Keratinocyte (primary cell): ENCODE results near the gene RANBP10. TPM values are rescaled to one million over a fixed set of nuclear protein-coding genes. Genes with fewer than 3 reads are reported as not detected.

Experiments used
- DNase-seq: peaks from one replicate; pipeline ENCODE4 v3.0.0-alpha.2; 2011; ENCODE audit warnings: low read depth, missing footprints, low spot score
- FAIRE-seq: peaks from 2 replicates; lab custom pipeline; 2011; peaks lifted over from hg19 to GRCh38; lab: Jason Lieb, UNC
- H2AFZ ChIP-seq: 2 replicates; pipeline ENCODE4 v1.6.0; 2012; ENCODE audit warnings: low read length, control low read depth, inconsistent platforms; ENCODE audit not compliant: control insufficient read depth
- H3K27ac ChIP-seq: 2 replicates; pipeline ENCODE4 v1.5.1; 2011; ENCODE audit warnings: low read length; ENCODE audit not compliant: control insufficient read depth, insufficient read depth
- H3K27me3 ChIP-seq: 3 replicates; pipeline ENCODE4 v1.6.0; 2011; ENCODE audit warnings: low read length; ENCODE audit not compliant: control insufficient read depth, insufficient read depth; ENCODE audit errors: extremely low read depth
- H3K36me3 ChIP-seq, 2 experiments: 2 replicates in 1 of 2; 3 replicates in 1 of 2; pipeline ENCODE4 v1.5.1; 2011; ENCODE audit warnings: low read length in 2 of 2, mild to moderate bottlenecking in 1 of 2; ENCODE audit not compliant: control insufficient read depth in 2 of 2, insufficient read depth in 2 of 2; ENCODE audit errors: extremely low read depth in 1 of 2
- H3K4me1 ChIP-seq: 3 replicates; pipeline ENCODE4 v1.5.1; 2011; ENCODE audit warnings: low read length; ENCODE audit not compliant: control insufficient read depth, insufficient read depth; ENCODE audit errors: extremely low read depth
- H3K4me2 ChIP-seq: 3 replicates; pipeline ENCODE4 v1.6.0; 2011; ENCODE audit warnings: low read depth, low read length; ENCODE audit not compliant: control insufficient read depth, insufficient read depth; ENCODE audit errors: extremely low read depth
- H3K4me3 ChIP-seq, 3 experiments: fragments of 200-600 bp in 1 of 3; sonication (generic) in 1 of 3; 2 replicates in 2 of 3; 3 replicates in 1 of 3; pipeline ENCODE4 v1.5.1; 2011 to 2016; ENCODE audit warnings: low read length in 3 of 3, mild to moderate bottlenecking in 3 of 3, control low read depth in 2 of 3, inconsistent platforms in 1 of 3, low read depth in 1 of 3, mixed read lengths in 1 of 3, mixed run types in 1 of 3, moderate library complexity in 1 of 3; ENCODE audit not compliant: control insufficient read depth in 2 of 3, insufficient read depth in 2 of 3; ENCODE audit errors: extremely low read depth in 1 of 3
- H3K79me2 ChIP-seq: 2 replicates; pipeline ENCODE4 v1.6.0; 2012; ENCODE audit warnings: low read length; ENCODE audit not compliant: control insufficient read depth, insufficient read depth
- H3K9ac ChIP-seq: 3 replicates; pipeline ENCODE4 v1.6.0; 2011; ENCODE audit warnings: low read length; ENCODE audit not compliant: control insufficient read depth, insufficient read depth; ENCODE audit errors: extremely low read depth
- H3K9me1 ChIP-seq: 3 replicates; pipeline ENCODE4 v1.6.0; 2011; ENCODE audit warnings: low read length; ENCODE audit not compliant: control insufficient read depth, insufficient read depth; ENCODE audit errors: extremely low read depth
- H3K9me3 ChIP-seq: 2 replicates; pipeline ENCODE4 v1.5.1; 2012; ENCODE audit warnings: low read depth, low read length; ENCODE audit not compliant: control insufficient read depth
- H4K20me1 ChIP-seq: 3 replicates; pipeline ENCODE4 v1.6.0; 2011; ENCODE audit warnings: low read length; ENCODE audit not compliant: control insufficient read depth, insufficient read depth; ENCODE audit errors: extremely low read depth
- EZH2 ChIP-seq: IDR thresholded peaks from one replicate; pipeline ENCODE4 v1.6.1; 2012; ENCODE audit warnings: inconsistent platforms, mild to moderate bottlenecking, low read length, moderate library complexity
- dilution Hi-C: fragments of 300-500 bp; cut with MboI; formaldehyde crosslinking; loops from one replicate; pipeline ENCODE4 v1.7.0; 2020; ENCODE audit warnings: low sequenced_read_pairs; ENCODE audit not compliant: extremely low pct_ligation_motif_present
- polyA plus RNA-seq, 5 experiments: library from polyadenylated mRNA; depleted of rRNA in 3 of 5; stranded (reverse) in 3 of 5; stranded (forward) in 1 of 5; unstranded in 1 of 5; fragments of >200 nt; gene quantifications; 1 replicate in 1 of 5; 2 replicates in 3 of 5; 3 replicates in 1 of 5; pipeline versions ENCODE4 v1.2.1 to v1.2.3, GENCODE V29; 2011 to 2012; ENCODE audit warnings: missing spikeins in 2 of 5, low read depth in 1 of 5, low replicate concordance in 1 of 5
- TF ChIP-seq, protein P1 (sequence below), 3 experiments: IDR thresholded peaks in 1 of 3; conservative IDR thresholded peaks in 1 of 3; optimal IDR thresholded peaks in 1 of 3; 2 replicates in 2 of 3; 3 replicates in 1 of 3; pipeline versions ENCODE3 to v1.5.1; 2011; ENCODE audit warnings: low read length in 3 of 3, mild to moderate bottlenecking in 3 of 3, moderate library complexity in 2 of 3, control low read depth in 1 of 3, inconsistent platforms in 1 of 3; ENCODE audit not compliant: insufficient read depth in 2 of 3; ENCODE audit errors: extremely low read depth in 1 of 3

Gene RANBP10
- polyA plus RNA-seq, 1 donor (not counting 4 experiments of a cell fraction or from before 2014, with no cell fraction given): 9.5 TPM

DNA sequence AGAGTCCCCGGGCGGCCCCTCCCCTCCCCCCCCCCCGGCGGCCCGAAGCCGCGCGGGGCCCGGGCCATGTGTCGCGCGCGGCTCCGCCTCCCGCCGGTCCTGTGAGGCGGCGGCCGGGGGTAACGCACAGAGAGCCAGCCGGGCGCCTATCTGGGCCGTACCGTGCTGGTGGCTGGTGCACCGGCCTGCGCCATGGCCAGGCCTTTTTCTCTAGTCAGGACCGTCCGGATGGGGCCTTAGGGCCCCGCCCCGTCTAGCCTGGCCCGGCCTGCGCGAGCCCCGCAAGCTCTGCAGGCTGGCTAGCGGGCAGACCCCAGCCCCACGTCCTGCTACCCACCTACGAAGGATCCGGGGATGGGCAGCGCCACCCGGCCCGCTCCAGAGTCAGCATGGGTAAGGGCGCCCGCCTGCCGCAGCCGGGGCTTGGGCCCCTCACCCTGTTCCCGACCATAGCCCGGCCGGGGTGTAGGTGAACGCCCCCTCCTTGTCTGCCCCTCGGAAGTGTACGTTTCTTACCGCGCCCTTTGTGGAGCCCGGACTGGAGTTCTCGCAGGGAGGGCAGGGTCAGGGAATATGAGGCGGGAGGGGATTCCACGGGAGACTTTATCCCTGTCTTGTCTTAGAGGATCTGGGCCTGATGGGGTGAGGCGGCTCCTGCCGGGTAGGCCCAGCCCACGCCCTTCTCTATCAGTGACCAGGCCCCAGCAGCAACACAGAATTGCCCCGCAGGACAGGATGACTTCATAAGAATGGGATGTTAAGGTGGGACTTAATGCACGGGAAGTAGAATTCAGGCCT is 40.9 kb upstream of the RANBP10 start, which contains the start of gene CENPT:
TSS of gene CENPT (minus strand) at position 630 of the 798 bp plus-strand sequence. CDS start 13,834 bp downstream, outside the sequence.
- H3K79me2 ChIP-seq: peaks cover 75% of the 10 kb centered on the region
- peak within 1 kb of the TSS; percentile 100 for H3K9ac ChIP-seq
- peak within 1 kb of the TSS; percentile 98 for H3K4me2 ChIP-seq
- FAIRE-seq (no peak), DNase-seq (no peak)
- peak within 1 kb of the TSS; percentile 82 for H2AFZ ChIP-seq
- peaks cover 48% of the 10 kb centered on the region for H3K4me1 ChIP-seq
- no peaks in the 10 kb centered on the region for H3K27me3 ChIP-seq
- dilution Hi-C loops: no loop called here
- H3K4me3 ChIP-seq: peak within 1 kb of the TSS; percentile 92 to 97 (median 97)
- H3K27ac ChIP-seq: peak within 1 kb of the TSS; percentile 97
- H3K9me1 ChIP-seq: peaks cover 6% of the 10 kb centered on the region
- H3K9me3 ChIP-seq: no peaks in the 10 kb centered on the region
- H4K20me1 ChIP-seq: peaks cover 2% of the 10 kb centered on the region
- no peak for TF ChIP-seq EZH2
- TF ChIP-seq, protein P1, sequence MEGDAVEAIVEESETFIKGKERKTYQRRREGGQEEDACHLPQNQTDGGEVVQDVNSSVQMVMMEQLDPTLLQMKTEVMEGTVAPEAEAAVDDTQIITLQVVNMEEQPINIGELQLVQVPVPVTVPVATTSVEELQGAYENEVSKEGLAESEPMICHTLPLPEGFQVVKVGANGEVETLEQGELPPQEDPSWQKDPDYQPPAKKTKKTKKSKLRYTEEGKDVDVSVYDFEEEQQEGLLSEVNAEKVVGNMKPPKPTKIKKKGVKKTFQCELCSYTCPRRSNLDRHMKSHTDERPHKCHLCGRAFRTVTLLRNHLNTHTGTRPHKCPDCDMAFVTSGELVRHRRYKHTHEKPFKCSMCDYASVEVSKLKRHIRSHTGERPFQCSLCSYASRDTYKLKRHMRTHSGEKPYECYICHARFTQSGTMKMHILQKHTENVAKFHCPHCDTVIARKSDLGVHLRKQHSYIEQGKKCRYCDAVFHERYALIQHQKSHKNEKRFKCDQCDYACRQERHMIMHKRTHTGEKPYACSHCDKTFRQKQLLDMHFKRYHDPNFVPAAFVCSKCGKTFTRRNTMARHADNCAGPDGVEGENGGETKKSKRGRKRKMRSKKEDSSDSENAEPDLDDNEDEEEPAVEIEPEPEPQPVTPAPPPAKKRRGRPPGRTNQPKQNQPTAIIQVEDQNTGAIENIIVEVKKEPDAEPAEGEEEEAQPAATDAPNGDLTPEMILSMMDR (optimal IDR thresholded peaks at IDR 0.05 in 1 of 3, IDR thresholded peaks at IDR 0.05 in 1 of 3, conservative IDR thresholded peaks at IDR 0.05 in 1 of 3; ENCODE audit: extremely low read depth in 1 of 3, insufficient read depth in 2 of 3, low read length in 3 of 3): no peak
- H3K36me3 ChIP-seq: peaks cover 6 to 13% of the 10 kb centered on the region in 2 experiments

DNA sequence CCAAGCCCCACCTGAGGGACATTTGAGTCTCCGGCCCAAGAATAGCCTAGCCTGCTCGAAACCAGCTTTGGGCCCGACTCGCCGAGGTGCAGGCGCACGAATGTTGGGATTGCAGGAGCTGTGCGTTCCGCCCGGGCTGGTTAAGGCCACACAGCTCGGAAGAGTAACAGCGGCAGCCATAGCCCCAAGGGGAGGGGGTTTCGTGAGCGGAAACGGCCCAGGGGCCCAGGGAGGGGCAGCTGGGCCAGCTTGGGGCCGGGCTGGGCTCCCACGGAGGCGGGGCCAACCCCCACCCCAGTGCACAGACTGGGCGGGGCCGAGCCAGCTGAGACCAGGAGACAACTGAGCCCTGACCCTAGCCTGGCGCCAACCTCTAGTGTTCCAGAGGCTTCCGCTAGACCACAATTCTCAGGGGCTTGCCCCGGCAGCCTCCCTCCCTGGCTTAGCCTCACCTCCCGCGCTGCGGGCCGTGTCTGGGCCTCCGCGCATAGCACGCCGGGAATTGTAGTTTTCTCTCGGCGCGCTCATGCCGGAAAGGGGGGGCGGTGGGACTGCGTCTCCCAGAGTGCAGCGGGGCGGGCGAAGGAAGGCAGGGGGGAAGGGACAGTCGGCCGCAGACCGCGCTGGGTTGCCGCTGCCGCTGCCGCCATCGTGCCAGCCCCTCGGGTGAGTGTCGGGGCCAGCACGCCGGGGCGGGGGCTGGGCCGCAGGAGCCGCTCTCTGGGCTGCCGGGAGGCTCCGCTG is 40.1 kb upstream of the RANBP10 start, which contains the start of gene NUTF2:
TSS of gene NUTF2 (plus strand) at position 614 of the 744 bp plus-strand sequence. CDS start 18,198 bp downstream, outside the sequence.
- Histone ChIP-seq H3K9me3 (no peaks in the 10 kb centered on the region), H3K4me2 (peak within 1 kb of the TSS; percentile 98), H3K9me1 (peaks cover 6% of the 10 kb centered on the region), H3K36me3 (peaks cover 6 to 8% of the 10 kb centered on the region in 2 experiments), H3K9ac (peak within 1 kb of the TSS; percentile 100), H3K79me2 (peaks cover 67% of the 10 kb centered on the region), H2AFZ (peak within 1 kb of the TSS; percentile 82), H3K27me3 (no peaks in the 10 kb centered on the region), H3K4me1 (peaks cover 49% of the 10 kb centered on the region), H3K4me3 (peak within 1 kb of the TSS; percentile 92 to 97 (median 97)), H3K27ac (peak within 1 kb of the TSS; percentile 97), H4K20me1 (peaks cover 2% of the 10 kb centered on the region)
- DNase-seq (no peak), FAIRE-seq (no peak)
- dilution Hi-C loops: no loop called here
- TF ChIP-seq, protein P1 (optimal IDR thresholded peaks at IDR 0.05 in 1 of 3, IDR thresholded peaks at IDR 0.05 in 1 of 3, conservative IDR thresholded peaks at IDR 0.05 in 1 of 3; ENCODE audit: extremely low read depth in 1 of 3, insufficient read depth in 2 of 3, low read length in 3 of 3): no peak
- TF ChIP-seq EZH2: no peak
